Measurements from ENCODE around the gene PPP1R12C. TPM values are rescaled to one million over a fixed set of nuclear protein-coding genes. Genes with fewer than 3 reads are reported as not detected.

Gene PPP1R12C
- total RNA-seq, 4 donors from 2014 or later: 51.7 to 126 (median 78.7) TPM

GRCh38 chr19:55136399-55137102, 19.1 kb upstream of the PPP1R12C start:
- TF ChIP-seq, protein P1, sequence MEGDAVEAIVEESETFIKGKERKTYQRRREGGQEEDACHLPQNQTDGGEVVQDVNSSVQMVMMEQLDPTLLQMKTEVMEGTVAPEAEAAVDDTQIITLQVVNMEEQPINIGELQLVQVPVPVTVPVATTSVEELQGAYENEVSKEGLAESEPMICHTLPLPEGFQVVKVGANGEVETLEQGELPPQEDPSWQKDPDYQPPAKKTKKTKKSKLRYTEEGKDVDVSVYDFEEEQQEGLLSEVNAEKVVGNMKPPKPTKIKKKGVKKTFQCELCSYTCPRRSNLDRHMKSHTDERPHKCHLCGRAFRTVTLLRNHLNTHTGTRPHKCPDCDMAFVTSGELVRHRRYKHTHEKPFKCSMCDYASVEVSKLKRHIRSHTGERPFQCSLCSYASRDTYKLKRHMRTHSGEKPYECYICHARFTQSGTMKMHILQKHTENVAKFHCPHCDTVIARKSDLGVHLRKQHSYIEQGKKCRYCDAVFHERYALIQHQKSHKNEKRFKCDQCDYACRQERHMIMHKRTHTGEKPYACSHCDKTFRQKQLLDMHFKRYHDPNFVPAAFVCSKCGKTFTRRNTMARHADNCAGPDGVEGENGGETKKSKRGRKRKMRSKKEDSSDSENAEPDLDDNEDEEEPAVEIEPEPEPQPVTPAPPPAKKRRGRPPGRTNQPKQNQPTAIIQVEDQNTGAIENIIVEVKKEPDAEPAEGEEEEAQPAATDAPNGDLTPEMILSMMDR (IDR thresholded peaks at IDR 0.05): no peak
- TF ChIP-seq EP300 (IDR thresholded peaks at IDR 0.05) (no peak), POLR2A (IDR thresholded peaks at IDR 0.05) (no peak), POLR2AphosphoS5 (IDR thresholded peaks at IDR 0.05) (no peak)
- no peaks in the 10 kb centered on the region for H3K36me3 ChIP-seq
- no peak for DNase-seq (ENCODE audit: low spot score in 2 of 2)
- no peak overlapping the region for H3K4me3 ChIP-seq
- no peaks in the 10 kb centered on the region for H3K9me3 ChIP-seq
- 96% methylated on average over 12 of the region's 17 CpGs for WGBS
- no peaks in the 10 kb centered on the region for H3K4me1 ChIP-seq
- H3K27me3 ChIP-seq: peaks cover 58% of the 10 kb centered on the region
- no peak overlapping the region for H3K27ac ChIP-seq

- no peak overlapping the region for H3K4me3 ChIP-seq
- 23% methylated on average over 3 of the region's 3 CpGs for WGBS
- H3K9me3 ChIP-seq: no peaks in the 10 kb centered on the region
- DNase-seq (ENCODE audit: low spot score in 2 of 2): no peak
- no peak for TF ChIP-seq POLR2A (IDR thresholded peaks at IDR 0.05)
- TF ChIP-seq, protein P1 (IDR thresholded peaks at IDR 0.05): no peak
- TF ChIP-seq POLR2AphosphoS5 (IDR thresholded peaks at IDR 0.05): no peak
- TF ChIP-seq EP300 (IDR thresholded peaks at IDR 0.05): no peak
- H3K4me1 ChIP-seq: no peaks in the 10 kb centered on the region
- H3K36me3 ChIP-seq: no peaks in the 10 kb centered on the region
- H3K27ac ChIP-seq: no peak overlapping the region
- H3K27me3 ChIP-seq: peaks cover 49% of the 10 kb centered on the region
These were observed 17.3 kb upstream of the PPP1R12C start for GRCh38 chr19:55134736-55135135.

GRCh38 chr19:55133639-55134444, 16.4 kb upstream of the PPP1R12C start:
- H3K4me3 ChIP-seq: no peak overlapping the region

DNA sequence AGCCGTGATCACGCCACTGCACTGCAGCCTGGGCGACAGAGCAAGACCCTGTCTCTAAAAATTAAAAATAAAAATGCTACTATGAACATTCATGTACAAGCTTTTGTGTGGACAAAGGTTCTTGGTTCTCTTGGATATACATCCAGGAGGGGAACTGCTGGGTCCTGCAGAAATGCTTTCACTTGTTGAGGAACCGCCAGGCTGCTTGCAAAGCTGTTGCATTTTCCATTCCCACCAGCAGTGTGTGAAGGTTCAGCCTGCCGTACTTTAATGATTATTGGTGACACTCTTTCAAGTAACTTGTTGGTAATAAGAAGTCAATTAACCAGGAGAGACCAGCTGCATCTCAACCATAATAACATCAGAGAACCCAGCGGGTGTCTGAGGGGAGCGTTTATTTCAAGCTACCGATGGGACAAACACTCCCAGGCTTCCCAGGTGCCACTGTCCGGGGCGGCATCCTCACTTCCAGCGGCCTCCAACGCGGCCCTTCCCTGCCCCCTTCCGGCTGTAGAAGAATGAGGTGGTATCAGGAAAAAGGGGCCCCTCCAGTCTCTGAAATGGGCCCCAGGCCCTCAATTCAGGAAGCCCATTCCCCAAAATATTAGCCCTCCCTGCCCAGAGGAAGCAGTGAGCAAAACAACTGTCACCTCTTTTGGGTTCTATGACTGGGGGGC, 15.2 kb upstream of the PPP1R12C start:
- no peak for DNase-seq (ENCODE audit: low spot score in 2 of 2)
- TF ChIP-seq POLR2A (IDR thresholded peaks at IDR 0.05): no peak
- no peak for TF ChIP-seq POLR2AphosphoS5 (IDR thresholded peaks at IDR 0.05)
- TF ChIP-seq, protein P1 (IDR thresholded peaks at IDR 0.05): no peak
- TF ChIP-seq EP300 (IDR thresholded peaks at IDR 0.05): no peak
- H3K4me3 ChIP-seq: no peak overlapping the region
- 48% methylated on average over 14 of the region's 14 CpGs for WGBS
- H3K27ac ChIP-seq: no peak overlapping the region
- H3K27me3 ChIP-seq: peaks cover 42% of the 10 kb centered on the region
- no peaks in the 10 kb centered on the region for H3K4me1 ChIP-seq
- H3K9me3 ChIP-seq: no peaks in the 10 kb centered on the region
- no peaks in the 10 kb centered on the region for H3K36me3 ChIP-seq

More at GRCh38 chr19:55133639-55134444, 16.4 kb upstream of the PPP1R12C start:
- H3K9me3 ChIP-seq: no peaks in the 10 kb centered on the region
- no peak for DNase-seq (ENCODE audit: low spot score in 2 of 2)
- H3K27me3 ChIP-seq: peaks cover 51% of the 10 kb centered on the region
- no peak overlapping the region for H3K27ac ChIP-seq
- TF ChIP-seq EP300 (IDR thresholded peaks at IDR 0.05): no peak
- TF ChIP-seq, protein P1 (IDR thresholded peaks at IDR 0.05): no peak
- TF ChIP-seq POLR2AphosphoS5 (IDR thresholded peaks at IDR 0.05): no peak
- TF ChIP-seq POLR2A (IDR thresholded peaks at IDR 0.05): no peak
- no peaks in the 10 kb centered on the region for H3K36me3 ChIP-seq
- WGBS: 61% methylated on average over 24 of the region's 25 CpGs
- no peaks in the 10 kb centered on the region for H3K4me1 ChIP-seq
